Epithelial cell of esophagus (primary cell): ENCODE measurements around the gene CCNL1.

ENCODE experiments used
- DNase-seq: peaks from one replicate; pipeline ENCODE4 v3.0.0; 2010; ENCODE audit warnings: low read depth
- H3K4me3 ChIP-seq: 2 replicates; pipeline ENCODE4 v1.5.1; 2011; ENCODE audit warnings: mild to moderate bottlenecking, low read length, control low read depth
- CTCF ChIP-seq: IDR thresholded peaks from 2 replicates; pipeline ENCODE4 v1.5.1; 2011; ENCODE audit warnings: low read depth, mild to moderate bottlenecking, low read length, control low read depth, inconsistent platforms; ENCODE audit not compliant: insufficient read depth; ENCODE audit errors: missing control alignments

Gene CCNL1

GRCh38 chr3:157142315-157142714, 17.6 kb downstream of the CCNL1 start:
- DNase-seq, result no peak
- TF ChIP-seq CTCF, result no peak
- no peak overlapping the region for H3K4me3 ChIP-seq

GRCh38 chr3:157139938-157140534, 19.9 kb downstream of the CCNL1 start:
- no peak for TF ChIP-seq CTCF
- DNase-seq, result no peak
- H3K4me3 ChIP-seq, result no peak overlapping the region

GRCh38 chr3:157136647-157137387, 23.1 kb downstream of the CCNL1 start:
- DNase-seq, result peak; percentile 62
- H3K4me3 ChIP-seq, result no peak overlapping the region
- no peak for TF ChIP-seq CTCF

- no peak for TF ChIP-seq CTCF
- no peak overlapping the region for H3K4me3 ChIP-seq
- DNase-seq, result peak; percentile 56
Measured at GRCh38 chr3:157135671-157136396, 24.1 kb downstream of the CCNL1 start.

- no peak overlapping the region for H3K4me3 ChIP-seq
- DNase-seq, result no peak
- TF ChIP-seq CTCF, result no peak
Measured at GRCh38 chr3:157134620-157135191, 25.2 kb downstream of the CCNL1 start.

- DNase-seq, result no peak
- H3K4me3 ChIP-seq, result no peak overlapping the region
- no peak for TF ChIP-seq CTCF
Measured at GRCh38 chr3:157133434-157134320, 26.3 kb downstream of the CCNL1 start.
